Neural cell (in vitro differentiated cells): ENCODE results near the gene ING5. TPM values are rescaled to one million over a fixed set of nuclear protein-coding genes. Genes with fewer than 3 reads are reported as not detected.

Experiments
- H2AFZ ChIP-seq: fragments of 200-600, 300-800 bp; sonication (generic), shearing (Covaris generic); 2 replicates; pipeline ENCODE4 v1.6.0; 2014; ENCODE audit warnings: low read depth, mild to moderate bottlenecking, antibody characterized with exemption, low read length, moderate library complexity
- H3F3A ChIP-seq: fragments of 200-600 bp; shearing (Covaris generic); 2 replicates; pipeline ENCODE4 v1.6.1; 2016; ENCODE audit warnings: mild to moderate bottlenecking, moderate library complexity, mixed read lengths, antibody characterized with exemption, low read length; ENCODE audit not compliant: insufficient read depth, poor library complexity, severe bottlenecking
- H3K27ac ChIP-seq: fragments of 200-600, 300-800 bp; sonication (generic), shearing (Covaris generic); 2 replicates; pipeline ENCODE4 v1.5.1; 2014; ENCODE audit warnings: mild to moderate bottlenecking, low read length, moderate library complexity
- H3K27me3 ChIP-seq: fragments of 300-800, 200-600 bp; sonication (generic), shearing (Covaris generic); 2 replicates; pipeline ENCODE4 v1.6.0; 2014; ENCODE audit warnings: mild to moderate bottlenecking, low read depth, low read length, moderate library complexity; ENCODE audit not compliant: insufficient read depth
- H3K36me3 ChIP-seq: fragments of 300-800, 200-600 bp; sonication (generic), shearing (Covaris generic); 2 replicates; pipeline ENCODE4 v1.5.1; 2014; ENCODE audit warnings: mild to moderate bottlenecking, antibody characterized with exemption, low read length, moderate library complexity; ENCODE audit not compliant: insufficient read depth
- H3K4me2 ChIP-seq: fragments of 300-800, 200-600 bp; sonication (generic), shearing (Covaris generic); 2 replicates; pipeline ENCODE4 v1.6.0; 2014; ENCODE audit warnings: mild to moderate bottlenecking, low read length
- H3K4me3 ChIP-seq: fragments of 300-800, 200-600 bp; sonication (generic), shearing (Covaris generic); 2 replicates; pipeline ENCODE4 v1.5.1; 2014; ENCODE audit warnings: mild to moderate bottlenecking, low read length, moderate library complexity
- H3K79me2 ChIP-seq: fragments of 200-600 bp; shearing (Covaris generic); replicated peaks from 2 replicates; pipeline ENCODE4 v1.6.0; 2014; ENCODE audit warnings: mild to moderate bottlenecking, low read length, moderate library complexity; ENCODE audit not compliant: insufficient read depth
- H3K9ac ChIP-seq: fragments of 300-800, 200-600 bp; sonication (generic), shearing (Covaris generic); 2 replicates; pipeline ENCODE4 v1.6.1; 2016; ENCODE audit warnings: mild to moderate bottlenecking, low read length, mixed read lengths
- H3K9me2 ChIP-seq: fragments of 200-600 bp; shearing (Covaris generic); 2 replicates; pipeline ENCODE4 v1.6.1; 2016; ENCODE audit warnings: mild to moderate bottlenecking, low read length, mixed read lengths; ENCODE audit not compliant: insufficient read depth
- H3K9me3 ChIP-seq: fragments of 200-600, 300-800 bp; sonication (generic), shearing (Covaris generic); 2 replicates; pipeline ENCODE4 v1.6.1; 2016; ENCODE audit warnings: mild to moderate bottlenecking, mixed run types, low read length, moderate library complexity, mixed read lengths
- H4K20me1 ChIP-seq: fragments of 200-600 bp; shearing (Covaris generic); 2 replicates; pipeline ENCODE4 v1.6.1; 2016; ENCODE audit warnings: mild to moderate bottlenecking, mixed run types; ENCODE audit not compliant: insufficient read depth
- CTCF ChIP-seq: fragments of 450-650 bp; IDR thresholded peaks from 2 replicates; pipeline ENCODE4 v1.5.1; 2014; ENCODE audit warnings: antibody characterized with exemption, mild to moderate bottlenecking, moderate library complexity; ENCODE audit not compliant: poor library complexity, severe bottlenecking
- EP300 ChIP-seq: fragments of 450-650 bp; conservative IDR thresholded peaks from 2 replicates; pipeline ENCODE4 v1.6.1; 2014; ENCODE audit warnings: antibody characterized with exemption, mild to moderate bottlenecking, moderate library complexity; ENCODE audit not compliant: poor library complexity, severe bottlenecking
- EZH2 ChIP-seq: fragments of 200-600, 300-800 bp; shearing (Covaris generic), sonication (generic); IDR thresholded peaks from 2 replicates; pipeline ENCODE4 v1.6.1; 2014; ENCODE audit warnings: antibody characterized with exemption, low read length, borderline replicate concordance, mild to moderate bottlenecking; ENCODE audit not compliant: insufficient read depth, poor library complexity, severe bottlenecking
- MXI1 ChIP-seq: fragments of 450-650 bp; conservative IDR thresholded peaks from 2 replicates; pipeline ENCODE4 v1.6.1; 2014; ENCODE audit warnings: antibody characterized with exemption, mild to moderate bottlenecking; ENCODE audit not compliant: poor library complexity, severe bottlenecking
- POLR2AphosphoS5 ChIP-seq: IDR thresholded peaks from 2 replicates; pipeline ENCODE4 v1.6.1; 2012
- RAD21 ChIP-seq: fragments of 450-650 bp; conservative IDR thresholded peaks from 2 replicates; pipeline ENCODE4 v1.6.1; 2014; ENCODE audit warnings: antibody characterized with exemption, mild to moderate bottlenecking, moderate library complexity
- REST ChIP-seq: IDR thresholded peaks from 2 replicates; pipeline ENCODE4 v1.6.1; 2012; ENCODE audit warnings: borderline replicate concordance
- SMC3 ChIP-seq: fragments of 450-650 bp; conservative IDR thresholded peaks from 2 replicates; pipeline ENCODE4 v1.6.1; 2014; ENCODE audit warnings: antibody characterized with exemption, mild to moderate bottlenecking, moderate library complexity; ENCODE audit not compliant: poor library complexity
- TAF1 ChIP-seq: IDR thresholded peaks from 2 replicates; pipeline ENCODE4 v1.6.1; 2012; ENCODE audit warnings: low read depth
- polyA plus RNA-seq: library from polyadenylated mRNA; depleted of rRNA; stranded (reverse); fragments of >200 nt; gene quantifications from 2 replicates; pipeline ENCODE4 v1.2.3, GENCODE V29; 2014

The ING5 gene
- polyA plus RNA-seq, 1 donor from 2014 or later, result 22.8 TPM

- Histone ChIP-seq H3K79me2 (no peaks in the 10 kb centered on the region), H3K36me3 (no peaks in the 10 kb centered on the region), H3K4me2 (no peak overlapping the region), H2AFZ (no peak overlapping the region), H4K20me1 (no peaks in the 10 kb centered on the region), H3K9ac (no peak overlapping the region), H3K27me3 (no peaks in the 10 kb centered on the region), H3K9me3 (no peaks in the 10 kb centered on the region), H3F3A (no peaks in the 10 kb centered on the region), H3K4me3 (no peak overlapping the region), H3K27ac (no peak overlapping the region), H3K9me2 (no peaks in the 10 kb centered on the region)
- TF ChIP-seq TAF1 (no peak), EP300 (no peak), CTCF (no peak), REST (no peak), RAD21 (no peak), MXI1 (no peak), SMC3 (no peak), POLR2AphosphoS5 (no peak), EZH2 (no peak)
These were observed 45.6 kb upstream of the ING5 start for GRCh38 chr2:241656190-241656741.

- Histone ChIP-seq H3K9me2 (no peaks in the 10 kb centered on the region), H3F3A (no peaks in the 10 kb centered on the region), H4K20me1 (no peaks in the 10 kb centered on the region), H3K9ac (no peak overlapping the region), H3K9me3 (no peaks in the 10 kb centered on the region), H3K36me3 (no peaks in the 10 kb centered on the region), H3K27ac (no peak overlapping the region), H3K4me3 (no peak overlapping the region), H3K4me2 (no peak overlapping the region), H3K27me3 (no peaks in the 10 kb centered on the region), H2AFZ (no peak overlapping the region), H3K79me2 (no peaks in the 10 kb centered on the region)
- no peak for TF ChIP-seq POLR2AphosphoS5
- no peak for TF ChIP-seq EZH2
- no peak for TF ChIP-seq REST
- no peak for TF ChIP-seq EP300
- TF ChIP-seq RAD21, result no peak
- TF ChIP-seq SMC3, result no peak
- no peak for TF ChIP-seq CTCF
- no peak for TF ChIP-seq TAF1
- no peak for TF ChIP-seq MXI1
These were observed 44.0 kb upstream of the ING5 start for GRCh38 chr2:241657786-241658254.
